Measurements from ENCODE around the gene HOOK2.
"Not testable (repeated sequence)": the region's sequence is repeated elsewhere in the genome, so short reads cannot be mapped to it uniquely, and the experiment has no call there.

The HOOK2 gene, protein sequence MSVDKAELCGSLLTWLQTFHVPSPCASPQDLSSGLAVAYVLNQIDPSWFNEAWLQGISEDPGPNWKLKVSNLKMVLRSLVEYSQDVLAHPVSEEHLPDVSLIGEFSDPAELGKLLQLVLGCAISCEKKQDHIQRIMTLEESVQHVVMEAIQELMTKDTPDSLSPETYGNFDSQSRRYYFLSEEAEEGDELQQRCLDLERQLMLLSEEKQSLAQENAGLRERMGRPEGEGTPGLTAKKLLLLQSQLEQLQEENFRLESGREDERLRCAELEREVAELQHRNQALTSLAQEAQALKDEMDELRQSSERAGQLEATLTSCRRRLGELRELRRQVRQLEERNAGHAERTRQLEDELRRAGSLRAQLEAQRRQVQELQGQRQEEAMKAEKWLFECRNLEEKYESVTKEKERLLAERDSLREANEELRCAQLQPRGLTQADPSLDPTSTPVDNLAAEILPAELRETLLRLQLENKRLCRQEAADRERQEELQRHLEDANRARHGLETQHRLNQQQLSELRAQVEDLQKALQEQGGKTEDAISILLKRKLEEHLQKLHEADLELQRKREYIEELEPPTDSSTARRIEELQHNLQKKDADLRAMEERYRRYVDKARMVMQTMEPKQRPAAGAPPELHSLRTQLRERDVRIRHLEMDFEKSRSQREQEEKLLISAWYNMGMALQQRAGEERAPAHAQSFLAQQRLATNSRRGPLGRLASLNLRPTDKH

DNA sequence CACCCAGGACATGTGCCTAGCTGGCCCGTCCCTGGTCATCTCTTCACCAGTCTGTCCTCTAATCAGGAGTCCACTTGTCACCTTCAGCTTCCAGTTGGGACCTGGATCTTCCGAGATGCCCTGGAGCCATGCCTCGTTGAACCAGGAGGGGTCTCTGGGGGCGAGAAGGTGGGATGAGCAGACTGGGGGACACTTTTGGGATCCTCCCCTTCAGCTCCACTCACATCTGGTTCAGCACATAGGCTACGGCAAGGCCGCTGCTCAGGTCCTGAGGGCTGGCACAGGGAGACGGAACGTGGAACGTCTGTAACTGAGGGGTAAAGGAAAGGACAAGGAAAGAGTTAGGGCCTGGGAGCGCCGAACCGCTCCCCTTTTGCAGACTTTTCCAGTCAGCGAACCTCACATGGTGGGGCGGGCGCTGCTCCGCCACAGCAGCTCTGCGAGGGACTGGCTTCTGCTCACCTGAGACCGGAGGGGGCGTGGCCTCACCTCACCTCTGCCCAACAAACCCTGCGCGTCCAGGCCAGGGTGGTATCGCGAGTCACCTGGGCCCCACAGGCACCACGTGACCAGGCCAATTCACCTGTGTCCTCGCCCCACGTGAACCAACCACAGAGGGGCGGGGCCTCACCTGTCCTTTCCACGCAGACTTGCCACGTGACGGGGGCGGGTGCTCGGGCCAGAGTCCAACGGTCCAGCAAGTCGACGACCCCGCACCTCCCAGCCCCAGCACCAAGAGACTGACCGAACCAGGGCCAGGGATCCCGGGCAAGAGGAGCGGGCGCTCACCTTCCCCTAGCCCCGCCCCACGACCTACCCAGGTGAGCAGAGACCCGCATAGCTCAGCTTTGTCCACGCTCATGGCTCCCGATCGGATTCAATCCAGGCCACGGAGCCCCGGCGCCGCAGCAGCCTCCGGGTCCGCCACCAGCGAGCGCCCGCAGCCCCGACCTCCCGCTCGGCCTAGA lies at the start of gene HOOK2:
Gene HOOK2 (minus strand): TSS at position 965 of the 968 bp plus-strand sequence. CDS start 103 bp downstream, at position 862.
- peak; percentile 69 to 82 for DNase-seq

DNA sequence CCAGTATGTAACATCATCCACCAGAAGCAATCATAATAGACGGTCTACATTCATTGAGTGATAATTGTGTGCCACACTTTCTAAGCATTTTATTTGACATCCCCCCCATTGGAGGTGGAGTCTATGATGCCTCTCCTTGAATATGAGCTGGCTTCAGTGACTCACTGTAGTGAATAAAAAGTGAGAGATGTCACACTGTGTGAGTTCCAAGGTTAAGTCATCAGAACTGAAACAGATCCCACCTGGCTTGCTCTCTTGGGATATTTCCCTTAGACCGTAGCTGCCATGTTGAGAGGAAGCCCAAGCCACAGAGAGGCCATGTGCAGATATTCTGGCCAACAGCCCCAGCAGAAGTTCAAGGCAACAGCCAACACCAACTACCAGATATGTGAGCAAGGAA lies 46.4 kb upstream of the HOOK2 start:
- DNase-seq = no peak

DNA sequence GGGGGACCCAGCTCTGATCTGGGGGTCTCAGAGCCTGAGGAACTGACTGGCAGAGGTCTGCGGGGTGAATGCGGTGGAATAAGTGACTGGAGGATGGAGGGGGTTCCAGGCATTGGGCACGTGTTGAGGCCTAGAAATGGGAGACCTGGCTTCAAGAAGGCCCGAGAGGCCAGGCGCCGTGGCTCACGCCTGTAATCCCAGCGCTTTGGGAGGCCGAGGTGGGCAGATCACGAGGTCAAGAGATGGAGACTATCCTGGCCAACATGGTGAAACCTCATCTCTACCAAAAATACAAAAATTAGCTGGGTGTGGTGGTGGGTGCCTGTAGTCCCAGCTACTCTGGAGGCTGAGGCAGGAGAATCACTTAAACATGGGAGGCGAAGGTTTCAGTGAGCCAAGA lies 42.5 kb upstream of the HOOK2 start:
- DNase-seq = not testable (repeated sequence)

DNA sequence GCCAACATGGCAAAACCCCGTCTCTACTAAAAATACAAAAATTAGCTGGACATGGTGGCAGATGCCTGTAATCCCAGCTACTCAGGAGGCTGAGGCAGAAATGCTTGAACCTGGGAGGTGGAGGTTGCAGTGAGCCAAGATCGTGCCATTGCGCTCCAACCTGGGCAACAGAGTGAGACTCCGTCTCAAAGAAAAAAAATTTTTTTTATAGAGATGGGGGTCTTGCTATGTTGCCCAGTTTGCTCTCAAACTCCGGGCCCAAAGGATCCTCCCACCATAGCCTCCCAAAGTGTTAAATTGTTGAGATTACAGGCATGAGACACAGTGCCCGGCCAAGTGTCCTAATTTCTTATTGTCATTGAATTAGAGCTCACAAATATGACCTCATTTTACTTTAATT lies 41.8 kb upstream of the HOOK2 start:
- DNase-seq = not testable (repeated sequence)

DNA sequence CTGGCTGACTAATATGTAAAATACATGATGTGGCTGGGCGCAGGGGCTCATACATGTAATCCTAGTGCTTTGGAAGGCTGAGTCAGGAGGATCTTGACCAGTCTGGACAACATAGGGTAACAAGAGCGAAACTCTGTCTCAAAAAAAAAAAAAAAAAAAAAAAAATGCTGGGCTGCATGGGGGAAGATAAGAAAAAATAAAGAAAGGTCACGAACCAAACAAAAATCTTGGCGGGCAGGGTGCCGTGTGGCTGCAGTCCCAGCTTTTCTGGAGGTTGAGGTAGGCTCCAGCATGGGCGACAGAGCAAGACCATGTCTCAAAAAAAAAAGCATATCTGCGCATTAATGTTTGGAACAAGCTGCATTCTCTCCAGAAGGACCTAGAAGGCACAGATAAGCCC lies 39.7 kb upstream of the HOOK2 start:
- no peak for DNase-seq

DNA sequence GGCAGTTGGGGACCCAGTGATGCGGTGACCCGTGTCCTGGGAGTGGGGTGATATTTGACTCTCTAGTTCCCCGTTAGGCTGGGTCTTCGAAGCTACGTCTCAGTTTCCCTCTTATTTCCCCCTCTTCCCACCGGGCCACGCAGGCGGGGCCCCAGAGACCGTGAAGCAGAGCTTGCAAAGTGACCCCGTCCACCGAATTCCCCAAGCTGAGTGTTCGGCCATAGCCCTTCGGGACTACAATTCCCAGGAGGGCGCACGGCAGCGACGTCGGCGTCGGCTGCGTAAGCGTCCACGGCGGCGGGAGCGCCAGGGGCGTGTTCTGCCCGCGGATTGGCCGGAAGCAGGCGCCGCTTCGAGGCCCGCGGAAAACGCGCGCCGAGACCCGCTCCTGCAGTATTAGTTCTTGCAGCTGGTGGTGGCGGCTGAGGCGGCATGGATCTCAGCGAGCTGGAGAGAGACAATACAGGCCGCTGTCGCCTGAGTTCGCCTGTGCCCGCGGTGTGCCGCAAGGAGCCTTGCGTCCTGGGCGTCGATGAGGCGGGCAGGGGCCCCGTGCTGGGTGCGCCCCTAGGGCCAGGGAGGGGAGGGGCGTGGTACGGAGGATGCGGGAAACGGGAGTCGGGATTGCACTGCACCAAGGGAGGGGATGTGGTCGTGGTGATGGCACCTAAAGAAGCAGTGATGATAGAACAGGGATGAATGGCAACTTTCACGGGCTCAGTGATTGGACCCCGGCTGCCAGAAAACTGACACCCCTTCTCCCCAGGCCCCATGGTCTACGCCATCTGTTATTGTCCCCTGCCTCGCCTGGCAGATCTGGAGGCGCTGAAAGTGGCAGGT lies 31.1 kb upstream of the HOOK2 start, which contains the start of gene RNASEH2A:
Gene RNASEH2A (plus strand): TSS at position 343 of the 840 bp plus-strand sequence. CDS start 90 bp downstream, at position 433.
- DNase-seq = peak; percentile 90 to 93

DNA sequence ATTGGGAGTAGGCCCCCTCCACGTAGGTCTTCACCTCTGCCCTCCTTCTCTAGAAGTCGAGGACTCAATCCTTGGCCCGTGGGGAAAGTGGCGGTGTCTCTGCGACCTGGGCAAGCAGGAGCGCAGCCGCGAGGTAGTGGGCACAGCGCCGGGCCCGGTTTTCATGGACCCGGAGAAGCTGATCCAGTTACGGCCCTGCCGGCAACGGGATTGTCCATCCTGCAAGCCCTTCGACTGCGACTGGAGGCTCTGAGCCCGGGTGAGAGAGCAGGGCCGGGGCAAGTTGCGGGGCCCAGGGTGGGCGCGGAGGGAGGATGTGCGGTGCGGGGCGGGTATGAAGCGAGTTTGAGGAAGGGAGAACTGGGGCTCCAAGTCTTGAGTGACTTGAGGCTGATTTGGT lies 28.7 kb upstream of the HOOK2 start:
- DNase-seq = no peak

DNA sequence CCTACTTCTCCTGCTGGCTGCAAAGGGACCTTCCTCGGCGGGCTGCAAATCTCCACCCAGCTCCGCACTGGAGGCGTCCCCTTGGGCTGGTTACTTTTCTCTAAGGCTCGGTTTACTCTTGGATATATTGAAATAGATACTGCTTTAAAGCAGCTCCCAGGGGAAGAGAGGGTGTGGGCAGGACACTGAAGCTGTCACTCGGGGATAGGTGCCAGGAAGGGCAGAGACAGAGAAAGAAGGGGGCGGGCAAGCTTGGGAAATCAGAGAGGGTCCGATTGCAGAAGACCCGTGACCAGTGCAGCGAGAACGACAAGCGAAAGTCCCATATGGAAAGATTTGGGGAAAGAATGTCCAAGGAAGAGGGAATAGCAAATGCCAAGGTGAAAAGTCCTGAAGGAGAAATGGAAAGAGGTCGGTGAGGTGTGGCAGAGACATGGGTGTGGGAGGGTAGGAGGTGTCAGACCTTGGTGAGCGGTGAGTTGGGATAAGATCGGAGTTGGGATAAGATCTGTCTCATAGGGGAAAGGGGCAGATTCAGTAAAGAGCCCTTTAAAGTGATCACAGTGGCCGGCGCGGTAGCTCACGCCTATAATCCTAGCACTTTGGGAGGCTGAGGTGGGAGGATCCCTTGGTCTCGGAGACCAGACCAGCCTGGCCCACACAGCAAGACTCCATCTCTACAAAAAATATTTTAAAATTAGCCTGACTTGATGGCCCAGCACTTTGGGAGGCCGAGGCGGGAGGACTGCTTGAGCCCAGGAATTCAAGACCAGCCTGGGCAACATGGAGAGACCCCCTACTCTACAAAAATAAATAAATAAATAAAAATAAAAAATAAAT lies 27.1 kb upstream of the HOOK2 start:
- no peak for DNase-seq

DNA sequence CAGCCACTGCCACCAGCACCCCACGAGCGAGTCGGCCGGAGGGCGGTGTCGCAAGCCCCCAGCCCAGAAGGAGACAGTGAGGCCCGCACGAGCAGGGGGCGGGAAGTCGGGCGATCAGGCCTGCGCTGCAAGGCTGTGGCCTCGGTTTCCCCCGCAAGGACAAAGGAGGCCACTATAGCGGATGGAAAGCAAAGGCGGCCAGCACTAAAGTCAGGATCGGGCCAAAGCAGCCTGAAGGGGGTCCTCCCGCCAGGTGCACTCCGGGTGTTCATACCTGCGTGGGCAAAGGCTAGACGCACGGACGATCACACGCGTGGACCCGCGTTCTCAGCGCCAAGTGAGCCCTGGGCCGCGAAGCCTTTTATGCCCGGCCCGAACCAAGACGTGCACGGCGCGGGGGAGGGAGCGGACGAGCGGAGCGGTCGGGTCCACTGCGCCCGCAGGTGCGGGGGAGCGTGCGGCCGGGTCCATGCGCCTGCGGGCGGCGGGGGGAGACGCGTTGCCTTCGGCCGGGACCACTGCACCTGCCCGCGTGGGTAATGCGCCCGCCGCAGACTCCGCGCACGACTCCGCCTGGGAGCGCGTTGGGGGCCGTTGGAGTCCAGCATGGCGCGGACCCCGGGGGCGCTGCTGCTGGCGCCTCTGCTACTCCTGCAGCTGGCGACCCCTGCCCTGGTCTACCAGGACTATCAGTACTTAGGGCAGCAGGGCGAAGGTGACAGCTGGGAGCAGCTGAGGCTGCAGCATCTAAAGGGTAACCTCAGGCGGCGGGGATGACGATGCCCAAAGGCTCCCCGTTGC lies 26.3 kb upstream of the HOOK2 start, which contains the start of the genes PRDX2 and THSD8:
Gene PRDX2 (minus strand): TSS at position 335 of the 801 bp plus-strand sequence. CDS start 539 bp downstream, outside the sequence.
Gene THSD8 (plus strand): TSS at position 604 of the 801 bp plus-strand sequence. CDS start 3 bp downstream, at position 607.
- peak; percentile 83 to 89 for DNase-seq

DNA sequence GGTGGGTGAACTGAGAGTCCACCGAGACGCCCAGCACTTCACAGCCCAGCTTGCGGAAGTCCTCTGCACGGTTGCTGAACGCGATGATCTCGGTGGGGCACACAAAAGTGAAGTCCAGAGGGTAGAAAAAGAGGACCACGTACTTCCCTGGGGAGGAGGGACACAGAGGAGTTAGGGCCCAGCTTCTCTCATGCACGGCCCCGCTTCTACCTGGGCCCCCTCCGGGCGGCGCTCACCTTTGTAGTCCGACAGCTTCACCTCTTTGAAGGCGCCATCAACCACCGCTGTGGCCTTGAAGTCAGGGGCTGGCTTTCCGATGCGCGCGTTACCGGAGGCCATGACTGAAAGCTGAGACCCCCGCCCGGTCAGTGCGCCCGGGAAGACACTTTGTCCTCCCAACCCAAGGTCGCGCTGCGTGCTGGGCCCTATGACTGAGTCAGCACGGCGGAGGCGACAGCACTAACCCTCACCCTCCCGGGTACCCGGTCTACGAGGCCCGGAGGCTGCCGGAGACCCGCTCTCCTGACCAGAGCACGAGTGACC lies 25.6 kb upstream of the HOOK2 start:
- no peak for DNase-seq

DNA sequence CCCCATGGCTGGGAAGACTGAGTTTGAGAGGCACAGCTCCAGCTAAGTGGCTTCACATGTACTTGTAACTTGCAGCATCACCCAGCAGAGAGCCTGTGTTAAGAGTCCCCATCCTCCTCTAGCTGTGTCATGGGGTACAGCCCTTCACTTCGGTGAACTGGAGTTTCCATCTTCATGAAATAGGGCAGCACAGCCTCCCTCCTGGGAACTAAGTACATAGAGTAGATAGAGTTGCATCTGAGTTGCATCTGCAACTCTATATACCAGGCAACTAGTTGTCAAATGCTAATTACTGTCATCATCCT lies 25.1 kb upstream of the HOOK2 start:
- no peak for DNase-seq

DNA sequence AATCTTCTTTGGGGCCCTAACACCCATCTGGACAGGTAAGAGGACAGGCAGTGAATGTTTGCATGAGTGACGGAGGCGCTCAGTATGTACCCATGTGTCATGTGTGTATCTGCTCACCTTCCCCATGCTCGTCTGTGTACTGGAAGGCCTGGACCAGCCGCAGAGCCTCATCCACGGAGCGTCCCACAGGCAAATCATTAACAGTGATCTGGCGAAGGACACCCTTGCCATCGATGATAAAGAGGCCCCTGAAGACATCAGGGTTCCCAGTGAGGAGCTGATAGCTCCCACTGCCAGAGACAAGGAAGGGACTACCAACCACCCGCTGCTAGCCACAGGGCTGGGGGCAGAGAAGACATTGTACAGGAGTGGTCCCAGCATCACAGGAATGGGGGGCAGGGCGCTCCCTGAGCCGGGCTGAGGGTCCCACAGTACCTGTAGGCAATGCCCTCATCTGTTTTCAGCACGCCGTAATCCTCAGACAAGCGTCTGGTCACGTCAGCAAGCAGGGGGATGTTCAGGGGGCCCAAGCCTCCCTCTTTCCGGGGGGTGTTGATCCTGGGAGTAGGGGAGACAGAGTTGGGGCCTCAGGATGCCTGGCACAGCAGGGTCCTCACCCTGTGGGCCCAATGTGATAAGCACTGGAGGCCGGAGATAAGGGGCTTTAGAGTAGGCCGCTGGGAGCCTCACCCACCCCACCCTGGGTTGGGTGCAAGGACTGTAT lies 24.6 kb upstream of the HOOK2 start:
- no peak for DNase-seq

DNA sequence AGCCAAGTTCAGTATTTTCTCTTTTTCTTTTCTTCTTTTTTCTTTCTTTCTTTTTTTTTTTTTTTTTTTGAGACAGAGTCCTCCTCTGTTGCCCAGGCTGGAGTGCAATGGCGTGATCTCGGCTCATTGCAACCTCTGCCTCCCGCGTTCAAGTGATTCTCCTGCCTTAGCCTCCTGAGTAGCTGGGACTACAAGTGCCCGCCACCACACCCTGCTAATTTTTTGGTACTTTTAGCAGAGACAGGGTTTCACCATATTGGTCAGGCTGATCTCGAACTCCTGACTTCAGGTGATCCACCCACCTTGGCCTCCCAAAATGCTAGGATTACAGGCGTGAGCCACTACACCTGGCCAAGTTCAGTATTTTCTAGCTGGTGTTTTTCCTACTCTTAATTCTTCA lies 22.3 kb upstream of the HOOK2 start:
- not testable (repeated sequence) for DNase-seq

DNA sequence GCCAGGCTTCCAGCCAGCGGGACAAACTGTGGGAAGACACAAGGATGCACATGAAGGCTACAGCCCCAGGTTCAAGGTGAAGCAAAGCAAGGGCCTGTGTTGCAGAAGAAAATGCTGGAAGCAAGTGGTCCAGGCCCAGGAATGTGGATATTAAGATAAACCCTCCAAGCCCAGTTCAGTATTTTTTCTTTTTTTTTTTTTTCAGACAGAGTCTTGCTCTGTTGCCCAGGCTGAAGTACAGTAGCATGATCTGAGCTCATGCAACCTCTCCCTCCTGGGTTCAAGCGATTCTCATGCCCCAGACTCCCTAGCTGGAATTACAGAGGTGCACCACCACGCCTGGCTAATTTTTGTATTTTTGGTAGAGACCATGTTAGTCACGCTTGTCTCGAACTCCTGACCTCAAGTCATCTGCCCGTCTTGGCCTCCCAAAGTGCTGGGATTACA lies 21.8 kb upstream of the HOOK2 start:
- no peak for DNase-seq

DNA sequence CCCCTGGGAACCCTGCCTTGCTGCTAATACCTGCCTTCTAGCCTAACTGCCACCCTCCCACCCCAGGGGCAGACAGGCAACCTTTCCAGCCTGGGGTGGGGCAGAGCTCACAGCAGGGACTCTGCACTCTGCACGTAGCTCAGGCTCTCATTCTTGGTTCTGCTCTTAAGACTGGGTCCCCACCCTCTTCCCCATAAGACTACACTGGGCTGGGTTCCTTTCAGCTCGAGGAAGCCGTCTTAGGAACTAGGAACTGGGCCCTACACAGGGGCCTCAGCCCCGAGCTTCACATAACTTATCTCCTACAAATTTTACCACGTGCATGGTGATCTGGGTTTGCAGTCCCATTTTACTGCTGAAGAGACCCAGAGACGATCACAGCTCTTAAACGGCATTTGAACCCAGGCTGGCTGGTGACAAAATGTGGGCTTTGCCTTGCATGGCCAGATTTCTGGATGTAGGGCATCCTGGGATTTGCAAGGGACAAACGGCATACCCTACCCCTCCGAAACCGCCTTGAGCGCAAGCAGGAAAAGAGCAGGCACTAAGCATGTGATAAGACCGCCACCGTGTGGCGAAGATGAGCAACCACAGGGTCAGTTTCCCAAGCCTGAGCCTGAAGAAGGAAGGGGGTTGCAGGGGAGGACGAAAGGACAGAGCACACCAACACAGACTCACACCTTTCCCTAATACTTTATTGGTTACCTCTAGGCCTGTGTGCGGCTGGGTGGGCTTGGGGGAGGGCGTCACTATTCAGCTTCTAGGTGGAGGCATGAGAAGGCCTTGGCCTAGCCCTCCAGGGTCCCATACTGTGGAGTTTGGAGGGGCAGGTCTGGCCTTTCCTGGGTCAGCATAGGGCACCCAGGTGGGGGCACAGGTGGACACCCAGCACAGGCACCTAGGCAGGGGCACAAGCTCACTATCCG lies 21.1 kb upstream of the HOOK2 start:
- peak; percentile 70 to 78 for DNase-seq

DNA sequence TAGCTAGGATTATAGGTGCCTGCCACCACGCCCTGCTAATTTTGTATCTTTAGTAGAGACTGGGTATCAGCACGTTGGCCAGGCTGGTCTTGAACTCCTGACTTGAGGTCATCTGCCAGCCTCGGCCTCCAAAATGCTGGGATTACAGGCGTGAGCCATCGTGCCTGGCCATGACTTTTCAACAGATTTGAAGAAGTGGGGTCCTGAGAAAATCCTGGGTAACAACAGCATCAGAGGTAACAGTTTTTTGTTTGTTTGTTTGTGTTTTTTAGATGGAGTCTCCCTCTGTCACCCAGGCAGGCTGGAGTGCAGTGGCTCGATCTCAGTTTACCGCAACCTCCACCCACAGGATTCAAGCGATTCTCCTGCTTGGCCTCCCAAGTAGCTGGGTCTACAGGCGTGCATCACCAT lies 19.6 kb upstream of the HOOK2 start:
- no peak for DNase-seq

DNA sequence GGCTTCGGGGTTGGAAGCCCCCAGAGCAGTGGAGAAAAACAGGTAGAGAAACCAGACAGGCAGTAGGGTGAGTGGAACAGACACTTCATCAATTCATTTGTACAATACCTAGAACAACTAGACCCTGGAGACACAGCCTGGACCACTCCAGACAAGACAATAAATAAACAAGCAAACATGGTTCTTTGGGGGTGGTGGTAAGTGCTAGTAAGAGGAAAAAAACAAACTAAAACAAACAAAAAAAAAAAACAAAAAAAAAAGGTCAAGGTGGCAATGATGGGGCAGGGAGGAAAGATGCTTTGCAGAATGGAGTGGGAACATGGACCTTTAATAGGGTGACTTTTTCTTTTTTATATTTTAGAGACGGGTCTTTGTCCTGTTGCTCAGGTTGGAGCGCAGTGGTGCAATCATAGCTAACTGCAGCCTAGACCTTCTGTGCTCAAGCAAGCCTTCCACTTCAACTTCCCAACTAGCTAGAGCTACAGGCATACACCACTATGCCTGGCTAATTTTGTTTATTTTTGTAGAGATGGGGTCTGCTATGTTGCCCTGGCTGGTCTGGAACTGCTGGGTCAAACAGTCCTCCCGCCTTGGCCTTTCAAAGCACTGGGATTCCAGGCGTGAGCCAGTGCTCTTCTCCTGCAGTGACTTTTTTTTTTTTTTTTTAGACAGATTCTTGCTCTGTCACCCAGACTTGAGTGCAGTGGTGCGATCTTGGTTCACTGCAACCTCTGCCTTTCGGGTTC lies 19.0 kb upstream of the HOOK2 start:
- no peak for DNase-seq
